ENCODE measurements around the gene STRN3.

DNA sequence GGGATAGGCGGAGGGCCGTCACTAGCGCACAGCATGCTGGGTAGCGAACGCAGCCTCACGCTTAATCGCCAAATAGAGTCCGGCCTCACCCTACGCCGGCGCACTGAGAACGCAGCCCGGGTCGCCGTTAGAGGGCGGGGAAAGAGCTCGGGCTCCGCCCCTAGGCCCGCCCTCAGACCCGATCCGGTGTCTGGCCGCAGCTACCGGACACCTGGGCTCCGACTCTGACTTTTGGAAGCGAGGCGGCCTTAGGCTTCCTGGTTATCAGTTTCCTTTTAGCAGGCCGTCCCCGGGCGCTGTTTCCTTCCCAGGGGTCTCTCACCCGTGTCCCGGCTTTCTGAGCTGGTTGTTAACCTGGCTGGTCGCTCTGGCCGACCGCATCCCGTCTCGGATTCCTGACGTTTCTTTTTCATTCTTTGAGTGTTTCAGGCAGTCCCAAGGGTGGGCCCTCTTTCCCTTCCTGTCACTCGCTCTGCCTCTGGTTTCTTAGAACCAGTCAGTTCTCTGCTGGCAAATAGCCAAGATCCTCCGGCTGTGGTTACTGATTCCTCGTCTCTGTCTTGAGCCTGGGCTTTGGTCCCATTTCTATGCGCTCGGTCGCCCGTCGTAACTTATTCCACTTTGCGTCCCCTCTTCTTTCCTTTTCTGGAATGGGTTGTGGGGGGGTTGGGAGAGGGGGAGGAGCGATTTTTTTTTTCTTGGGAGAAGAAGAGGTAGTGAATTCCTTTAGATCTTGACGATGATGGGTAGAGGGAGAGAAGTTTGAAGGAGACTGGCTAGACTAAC lies 464 bp upstream of the STRN3 start:
- TF ChIP-seq POLR2A (IDR thresholded peaks at IDR 0.05; ENCODE audit: low read depth, low read length) (peak; percentile 72), SPI1 (IDR thresholded peaks at IDR 0.05; ENCODE audit: low read depth, low read length) (no peak), POLR2AphosphoS5 (IDR thresholded peaks at IDR 0.05; ENCODE audit: low read depth, low read length) (peak; percentile 85), TAF1 (IDR thresholded peaks at IDR 0.05; ENCODE audit: low read depth, low read length) (no peak; the same call in 1 of the 2 replicates), PAX5 (IDR thresholded peaks at IDR 0.05; ENCODE audit: insufficient read depth, low read length, severe bottlenecking) (no peak)

Data from GM12891 (cell line).